Glutamatergic neuron (in vitro differentiated cells): Measurements from ENCODE around the gene USP49. TPM values are rescaled to one million over a fixed set of nuclear protein-coding genes. Genes with fewer than 3 reads are reported as not detected.
A peak's percentile ranks its signal among the peaks of the same experiment; 100 is the strongest.
"Not testable (repeated sequence)": the region's sequence is repeated elsewhere in the genome, so short reads cannot be mapped to it uniquely, and the experiment has no call there.

Experiments used
- DNase-seq: peaks from one replicate; pipeline ENCODE4 v3.0.0; 2022
- H3K27ac Mint-ChIP-seq: one replicate; pipeline ENCODE4 v1.8.0; 2020; ENCODE audit warnings: mild to moderate bottlenecking, mixed read lengths, inconsistent platforms; ENCODE audit not compliant: unreplicated experiment
- H3K27me3 Mint-ChIP-seq: one replicate; pipeline ENCODE4 v1.8.0; 2020; ENCODE audit warnings: mild to moderate bottlenecking, moderate library complexity, mixed read lengths, inconsistent platforms; ENCODE audit not compliant: unreplicated experiment
- H3K36me3 Mint-ChIP-seq: one replicate; pipeline ENCODE4 v1.8.0; 2020; ENCODE audit warnings: mild to moderate bottlenecking, mixed read lengths, inconsistent platforms; ENCODE audit not compliant: unreplicated experiment
- H3K4me1 Mint-ChIP-seq: one replicate; pipeline ENCODE4 v1.8.0; 2020; ENCODE audit warnings: mild to moderate bottlenecking, low read depth, mixed read lengths, inconsistent platforms; ENCODE audit not compliant: unreplicated experiment
- H3K4me3 Mint-ChIP-seq: one replicate; pipeline ENCODE4 v1.8.0; 2020; ENCODE audit warnings: mild to moderate bottlenecking, mixed read lengths, inconsistent platforms; ENCODE audit not compliant: unreplicated experiment
- H3K9me3 Mint-ChIP-seq: one replicate; pipeline ENCODE4 v1.8.0; 2020; ENCODE audit warnings: mild to moderate bottlenecking, moderate library complexity, mixed read lengths, inconsistent platforms; ENCODE audit not compliant: unreplicated experiment
- long read RNA-seq: library from polyadenylated mRNA; unstranded; transcript quantifications from one replicate; pipeline ENCODE4 v2.0.0, GENCODE V29; 2020; ENCODE audit not compliant: unreplicated experiment
- total RNA-seq: library from RNA; stranded (reverse); fragmentation: NEBNext Ultra II Directional; extraction: Animal tissue kit (Norgen Biotek cat#: 25700); gene quantifications from one replicate; pipeline ENCODE4 v1.2.1, GENCODE V29; 2021; ENCODE audit not compliant: unreplicated experiment
- TF ChIP-seq, protein P1 (sequence below): fragments of 200-600 bp; sonication (generic); IDR thresholded peaks from one replicate; pipeline ENCODE4 v1.5.0; 2021; ENCODE audit not compliant: partially characterized antibody, unreplicated experiment

The USP49 gene
- total RNA-seq: 14.7 TPM
- long read RNA-seq: 0 reads

DNA sequence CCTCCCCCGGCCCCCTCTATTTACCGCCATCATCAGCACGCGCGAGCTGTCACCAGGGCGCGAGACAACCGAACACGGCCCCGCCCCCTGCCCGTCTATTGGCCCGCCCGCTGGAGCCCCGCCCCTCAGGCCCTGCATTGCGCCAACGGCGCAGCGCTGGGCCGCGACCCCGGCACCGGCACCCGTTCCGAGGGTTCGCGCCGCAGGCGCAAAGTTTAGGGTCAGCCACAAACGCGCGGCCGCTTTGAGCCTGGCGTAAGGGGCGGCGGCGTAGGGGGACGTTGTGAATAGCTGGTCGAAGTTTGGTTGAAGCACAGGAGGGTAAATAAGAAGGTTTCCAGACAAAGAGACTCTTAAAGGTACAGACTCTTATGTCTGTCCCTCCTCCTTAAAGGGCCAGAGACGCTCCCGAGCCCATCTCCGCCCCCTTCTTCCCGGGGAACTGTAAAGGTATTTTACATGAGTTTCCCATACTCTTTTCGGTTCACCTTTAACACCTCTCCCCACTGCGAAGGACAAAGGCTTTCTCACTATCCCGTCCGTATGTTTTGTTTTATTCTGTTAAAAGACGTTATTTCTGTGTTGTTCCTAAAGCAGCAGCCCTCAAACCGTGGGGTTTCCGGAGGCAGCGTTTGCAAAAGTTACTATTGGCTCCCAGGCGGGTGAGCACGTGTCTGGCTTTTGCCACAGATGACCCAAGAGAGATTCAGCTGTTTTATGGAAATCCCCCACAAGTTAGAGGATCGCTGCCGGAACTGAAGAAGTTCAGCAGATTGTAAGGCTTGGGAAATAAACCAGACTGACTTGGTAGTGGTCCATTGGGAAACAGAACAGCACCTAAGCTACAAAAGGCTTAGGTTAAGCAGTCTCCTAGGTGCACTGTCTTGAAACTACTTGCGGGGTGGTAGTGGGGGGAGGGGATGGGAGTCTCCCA lies at the start of gene USP49:
Gene USP49, minus strand, starts transcription at position 76 of the 934 bp plus-strand sequence. CDS start 88,392 bp downstream, outside the sequence.
- peaks cover 4% of the 10 kb centered on the region for H3K27me3 Mint-ChIP-seq
- peaks cover 3% of the 10 kb centered on the region for H3K4me1 Mint-ChIP-seq

GRCh38 chr6:41943456-41943855 lies 48.3 kb upstream of the USP49 start:
- H3K4me3 Mint-ChIP-seq: no peak overlapping the region
- peaks cover 11% of the 10 kb centered on the region for H3K27me3 Mint-ChIP-seq
- DNase-seq: no peak
- H3K36me3 Mint-ChIP-seq: no peaks in the 10 kb centered on the region
- TF ChIP-seq, protein P1, sequence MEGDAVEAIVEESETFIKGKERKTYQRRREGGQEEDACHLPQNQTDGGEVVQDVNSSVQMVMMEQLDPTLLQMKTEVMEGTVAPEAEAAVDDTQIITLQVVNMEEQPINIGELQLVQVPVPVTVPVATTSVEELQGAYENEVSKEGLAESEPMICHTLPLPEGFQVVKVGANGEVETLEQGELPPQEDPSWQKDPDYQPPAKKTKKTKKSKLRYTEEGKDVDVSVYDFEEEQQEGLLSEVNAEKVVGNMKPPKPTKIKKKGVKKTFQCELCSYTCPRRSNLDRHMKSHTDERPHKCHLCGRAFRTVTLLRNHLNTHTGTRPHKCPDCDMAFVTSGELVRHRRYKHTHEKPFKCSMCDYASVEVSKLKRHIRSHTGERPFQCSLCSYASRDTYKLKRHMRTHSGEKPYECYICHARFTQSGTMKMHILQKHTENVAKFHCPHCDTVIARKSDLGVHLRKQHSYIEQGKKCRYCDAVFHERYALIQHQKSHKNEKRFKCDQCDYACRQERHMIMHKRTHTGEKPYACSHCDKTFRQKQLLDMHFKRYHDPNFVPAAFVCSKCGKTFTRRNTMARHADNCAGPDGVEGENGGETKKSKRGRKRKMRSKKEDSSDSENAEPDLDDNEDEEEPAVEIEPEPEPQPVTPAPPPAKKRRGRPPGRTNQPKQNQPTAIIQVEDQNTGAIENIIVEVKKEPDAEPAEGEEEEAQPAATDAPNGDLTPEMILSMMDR: no peak
- no peak overlapping the region for H3K27ac Mint-ChIP-seq
- H3K4me1 Mint-ChIP-seq: peaks cover 16% of the 10 kb centered on the region
- H3K9me3 Mint-ChIP-seq: peaks cover 10% of the 10 kb centered on the region

More for the DNA sequence above, at the start of gene USP49:
- peak within 1 kb of the TSS; percentile 91 for H3K4me3 Mint-ChIP-seq
- TF ChIP-seq, protein P1: no peak
- H3K36me3 Mint-ChIP-seq: no peaks in the 10 kb centered on the region
- peak; percentile 98 for DNase-seq
- H3K27ac Mint-ChIP-seq: peak within 1 kb of the TSS; percentile 90
- H3K9me3 Mint-ChIP-seq: no peaks in the 10 kb centered on the region

- not testable (repeated sequence) for H3K27ac Mint-ChIP-seq, DNase-seq, H3K4me3 Mint-ChIP-seq, H3K9me3 Mint-ChIP-seq, H3K27me3 Mint-ChIP-seq, H3K36me3 Mint-ChIP-seq
- peaks cover 16% of the 10 kb centered on the region for H3K4me1 Mint-ChIP-seq
Measured at GRCh38 chr6:41942882-41943281, 47.7 kb upstream of the USP49 start.

DNA sequence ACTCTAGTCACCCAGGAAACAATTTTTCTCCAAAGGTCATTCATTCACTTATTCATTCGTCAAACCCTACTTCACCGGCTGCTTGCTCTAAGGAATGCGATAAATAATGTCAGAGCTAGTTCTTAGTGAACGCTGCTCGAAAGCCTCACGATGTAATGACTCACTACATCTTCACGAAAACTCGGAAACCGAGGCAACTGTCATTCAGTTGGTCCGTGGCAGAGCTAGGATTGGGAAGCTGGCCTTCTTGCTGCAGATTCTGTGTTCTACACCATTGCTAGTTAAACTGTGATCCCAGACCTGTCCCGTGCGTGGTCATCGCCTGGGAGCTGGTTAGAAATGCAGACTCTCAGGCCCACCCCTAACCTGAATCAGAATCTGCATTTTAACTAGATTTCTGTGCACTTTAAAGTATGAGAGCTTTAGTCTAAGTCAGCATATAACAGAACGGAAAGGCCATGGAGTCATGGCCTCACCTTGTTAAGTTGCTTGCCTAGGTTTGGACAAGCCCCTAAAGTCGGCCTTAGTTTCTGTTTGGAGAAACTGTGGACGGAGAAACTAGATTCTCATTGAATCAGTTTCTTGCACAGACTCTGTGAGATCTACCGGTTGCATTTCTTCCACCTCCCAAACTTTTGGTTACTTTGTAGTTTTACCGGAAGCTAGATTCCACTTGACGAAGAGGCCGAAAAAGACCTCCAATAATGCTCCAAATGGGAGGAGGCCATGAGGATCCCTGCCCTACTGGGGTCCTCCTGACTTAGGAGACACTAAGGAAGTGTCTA lies 47.1 kb upstream of the USP49 start:
- H3K4me3 Mint-ChIP-seq: peak overlapping the region; percentile 95
- DNase-seq: no peak
- H3K9me3 Mint-ChIP-seq: peaks cover 8% of the 10 kb centered on the region
- peaks cover 19% of the 10 kb centered on the region for H3K4me1 Mint-ChIP-seq
- TF ChIP-seq, protein P1: no peak
- peak overlapping the region; percentile 28 for H3K27ac Mint-ChIP-seq
- peaks cover 11% of the 10 kb centered on the region for H3K27me3 Mint-ChIP-seq
- no peaks in the 10 kb centered on the region for H3K36me3 Mint-ChIP-seq

DNA sequence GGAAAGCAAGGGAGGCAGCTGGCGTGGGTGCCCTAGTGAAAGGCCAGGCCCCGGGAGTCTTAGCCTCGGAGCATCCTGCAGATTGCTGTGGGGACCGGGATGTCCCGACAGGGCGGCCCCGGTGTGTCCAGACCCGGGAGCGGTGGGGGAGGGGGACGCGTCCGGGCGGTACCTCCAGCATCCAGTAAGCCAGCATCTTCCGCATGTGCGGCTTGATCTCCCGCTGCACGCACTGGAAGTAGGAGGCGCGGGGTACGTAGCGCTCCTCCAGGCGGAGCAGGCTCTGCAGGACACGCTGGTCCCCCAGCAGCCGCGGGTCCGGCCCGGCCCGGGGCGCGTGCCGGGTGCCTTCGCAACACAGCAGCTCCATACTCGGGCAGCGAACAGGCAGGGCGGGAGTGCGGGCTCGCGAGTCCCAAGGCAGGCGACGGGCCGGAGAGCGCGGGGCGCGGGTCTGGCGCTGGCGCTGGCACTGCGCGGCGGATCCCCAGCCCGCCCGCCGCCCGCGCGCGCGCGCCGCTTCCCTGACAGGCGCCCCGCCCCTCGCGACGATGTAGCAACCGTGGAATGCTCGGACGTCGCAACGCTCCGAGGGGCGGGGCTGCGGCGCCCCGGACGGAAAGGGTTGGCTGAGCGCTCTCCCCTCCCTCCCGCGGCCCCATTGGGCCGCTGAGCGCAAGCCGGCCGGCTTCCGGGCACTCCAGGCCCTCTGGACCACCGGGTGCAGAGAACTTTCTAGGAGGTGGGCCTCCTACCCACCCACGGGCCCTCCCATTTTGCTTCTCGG lies 46.3 kb upstream of the USP49 start, which contains the start of gene CCND3:
Gene CCND3, minus strand, starts transcription at position 529 of the 787 bp plus-strand sequence. Its CDS starts 159 bp downstream, at position 370.
- TF ChIP-seq, protein P1: no peak
- peak within 1 kb of the TSS; percentile 28 for H3K27ac Mint-ChIP-seq
- peak within 1 kb of the TSS; percentile 95 for H3K4me3 Mint-ChIP-seq
- peaks cover 13% of the 10 kb centered on the region for H3K27me3 Mint-ChIP-seq
- peak; percentile 90 for DNase-seq
- H3K9me3 Mint-ChIP-seq: peaks cover 10% of the 10 kb centered on the region
- H3K4me1 Mint-ChIP-seq: peaks cover 22% of the 10 kb centered on the region
- no peaks in the 10 kb centered on the region for H3K36me3 Mint-ChIP-seq
